Thyroid gland (tissue), 4 donors: ENCODE data around the gene SEMA6A. TPM values are rescaled to one million over a fixed set of nuclear protein-coding genes. Genes with fewer than 3 reads are reported as not detected.
A peak's percentile ranks its signal among the peaks of the same experiment; 100 is the strongest.

Source experiments
- DNase-seq, 2 donors: peaks; one replicate each; pipeline ENCODE4 v3.0.0-alpha.2; 2019
- H3K27ac ChIP-seq, 3 donors: fragments of 200-600 bp; sonication (generic); 1 replicate in 2 of 3; 2 replicates in 1 of 3; pipeline ENCODE4 v1.5.1; 2016 to 2019; ENCODE audit warnings: mild to moderate bottlenecking in 1 of 3, moderate library complexity in 1 of 3
- H3K27me3 ChIP-seq: fragments of 200-600 bp; sonication (generic); one replicate; pipeline ENCODE4 v1.5.1; 2019
- H3K36me3 ChIP-seq, 2 donors: fragments of 200-600 bp; sonication (generic); one replicate each; pipeline ENCODE4 v1.5.1; 2016 to 2019
- H3K4me1 ChIP-seq, 2 donors: fragments of 200-600 bp; sonication (generic); one replicate each; pipeline ENCODE4 v1.5.1; 2017 to 2019
- H3K4me3 ChIP-seq, 3 donors: fragments of 200-600 bp; sonication (generic); replicated peaks in 1 of 3; 1 replicate in 2 of 3; 2 replicates in 1 of 3; pipeline ENCODE4 v1.5.1; 2016; ENCODE audit warnings: mild to moderate bottlenecking in 1 of 3
- H3K9me3 ChIP-seq: fragments of 200-600 bp; sonication (generic); one replicate; pipeline ENCODE4 v1.5.1; 2017
- POLR2A ChIP-seq, 2 donors: fragments of 450-650 bp; IDR thresholded peaks; one replicate each; pipeline ENCODE4 v1.6.1; 2017; ENCODE audit warnings: antibody characterized with exemption in 2 of 2, mild to moderate bottlenecking in 2 of 2, moderate library complexity in 1 of 2
- WGBS, 2 donors: methylation state at CpG; one replicate each; pipeline ENCODE4 v1.1.5; 2017; 5-methylcytosine and 5-hydroxymethylcytosine counted together
- intact Hi-C: fragments of 100-400 bp; cut with DNase I; formaldehyde crosslinking; loops from one replicate; pipeline ENCODE4 v1.15.1; 2023
- total RNA-seq, 4 donors: library from RNA; depleted of rRNA; stranded (reverse); fragments of >200 nt; gene quantifications; one replicate each; pipeline ENCODE4 v1.2.3, GENCODE V29; 2016
- TF ChIP-seq, protein P1 (sequence below), 6 experiments: fragments of 200-600 bp in 3 of 6; fragments of 450-650 bp in 3 of 6; sonication (generic) in 3 of 6; IDR thresholded peaks; one replicate each; pipeline ENCODE4 v1.5.1; 2016 to 2019; ENCODE audit warnings: antibody characterized with exemption in 6 of 6, mild to moderate bottlenecking in 2 of 6, inconsistent platforms in 1 of 6, moderate library complexity in 1 of 6

SEMA6A gene
- total RNA-seq, 4 donors from 2014 or later = 27.6 to 37.9 (median 30.4) TPM

DNA sequence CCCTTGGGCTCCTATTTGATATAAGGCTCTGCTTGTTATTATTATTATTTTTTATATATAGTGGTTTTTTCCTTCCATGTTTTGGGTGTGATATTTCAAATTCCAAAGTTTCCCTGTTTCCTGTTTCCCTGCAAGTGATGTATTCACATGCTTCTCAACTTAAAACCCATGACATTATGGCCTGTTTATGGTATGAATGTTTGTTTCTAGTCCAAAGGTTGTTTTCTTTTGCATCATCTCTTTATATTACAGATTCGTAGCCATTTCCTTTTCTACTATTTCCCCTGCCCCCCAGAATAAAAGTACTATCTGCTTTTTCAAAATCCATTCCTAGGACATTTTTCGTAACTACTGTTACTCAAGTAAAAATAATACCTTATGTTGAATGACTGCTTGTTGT lies 7.5 kb downstream of the SEMA6A start:
- no peaks in the 10 kb centered on the region for H3K27me3 ChIP-seq
- H3K4me1 ChIP-seq = peaks cover 0 to 9% of the 10 kb centered on the region in 2 donors
- 88 to 96% methylated on average over 2 of the region's 2 CpGs for WGBS, 2 donors
- intact Hi-C loops = no loop called here
- no peaks in the 10 kb centered on the region for H3K36me3 ChIP-seq
- no peak for DNase-seq
- no peak overlapping the region for H3K27ac ChIP-seq
- no peaks in the 10 kb centered on the region for H3K9me3 ChIP-seq
- no peak for TF ChIP-seq POLR2A (IDR thresholded peaks at IDR 0.05)
- TF ChIP-seq, protein P1, sequence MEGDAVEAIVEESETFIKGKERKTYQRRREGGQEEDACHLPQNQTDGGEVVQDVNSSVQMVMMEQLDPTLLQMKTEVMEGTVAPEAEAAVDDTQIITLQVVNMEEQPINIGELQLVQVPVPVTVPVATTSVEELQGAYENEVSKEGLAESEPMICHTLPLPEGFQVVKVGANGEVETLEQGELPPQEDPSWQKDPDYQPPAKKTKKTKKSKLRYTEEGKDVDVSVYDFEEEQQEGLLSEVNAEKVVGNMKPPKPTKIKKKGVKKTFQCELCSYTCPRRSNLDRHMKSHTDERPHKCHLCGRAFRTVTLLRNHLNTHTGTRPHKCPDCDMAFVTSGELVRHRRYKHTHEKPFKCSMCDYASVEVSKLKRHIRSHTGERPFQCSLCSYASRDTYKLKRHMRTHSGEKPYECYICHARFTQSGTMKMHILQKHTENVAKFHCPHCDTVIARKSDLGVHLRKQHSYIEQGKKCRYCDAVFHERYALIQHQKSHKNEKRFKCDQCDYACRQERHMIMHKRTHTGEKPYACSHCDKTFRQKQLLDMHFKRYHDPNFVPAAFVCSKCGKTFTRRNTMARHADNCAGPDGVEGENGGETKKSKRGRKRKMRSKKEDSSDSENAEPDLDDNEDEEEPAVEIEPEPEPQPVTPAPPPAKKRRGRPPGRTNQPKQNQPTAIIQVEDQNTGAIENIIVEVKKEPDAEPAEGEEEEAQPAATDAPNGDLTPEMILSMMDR (IDR thresholded peaks at IDR 0.05) = no peak
- no peak overlapping the region for H3K4me3 ChIP-seq

- no peak for DNase-seq
Observed at GRCh38 chr5:116566251-116566650, 8.4 kb downstream of the SEMA6A start.

DNA sequence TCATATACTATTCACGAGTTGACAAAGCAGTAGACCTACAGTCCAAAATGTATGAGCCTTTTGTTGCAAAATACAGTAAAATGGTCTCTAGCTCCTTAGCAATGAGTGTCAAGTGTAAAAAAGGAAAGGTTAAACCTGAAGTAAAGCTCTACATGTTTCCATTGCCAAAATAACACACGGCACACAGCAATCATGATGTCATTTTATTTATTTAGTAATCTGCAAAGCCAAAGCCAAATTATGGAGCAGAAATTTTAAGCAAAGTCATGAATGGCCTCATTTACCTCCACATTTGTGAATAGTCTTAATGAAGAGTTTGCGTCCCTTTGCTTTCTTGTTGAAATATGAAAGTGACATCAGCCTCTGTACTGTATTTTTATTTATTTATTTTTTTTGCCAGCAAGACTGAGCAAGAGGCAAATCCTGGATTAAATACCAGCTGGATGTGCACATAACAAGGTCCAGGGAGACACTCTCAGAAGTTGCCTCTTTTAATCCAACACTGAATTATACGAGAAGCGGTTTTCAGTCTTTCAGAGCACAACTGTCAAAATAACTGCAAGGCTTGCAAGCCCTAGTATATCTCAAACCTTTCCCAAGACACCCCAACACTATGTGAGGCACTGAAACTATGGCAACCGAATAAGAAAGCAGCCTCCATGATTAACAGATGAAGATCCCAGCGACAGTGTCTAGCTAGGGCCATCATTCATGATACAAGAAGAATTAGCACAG lies 9.7 kb downstream of the SEMA6A start:
- intact Hi-C loops = no loop called here
- no peaks in the 10 kb centered on the region for H3K36me3 ChIP-seq
- WGBS, 2 donors = 80 to 83% methylated on average over 7 of the region's 7 CpGs
- peaks cover 0 to 9% of the 10 kb centered on the region in 2 donors for H3K4me1 ChIP-seq
- H3K27me3 ChIP-seq = no peaks in the 10 kb centered on the region
- TF ChIP-seq, protein P1 (IDR thresholded peaks at IDR 0.05) = no peak
- no peak for TF ChIP-seq POLR2A (IDR thresholded peaks at IDR 0.05)
- no peak for DNase-seq
- no peak overlapping the region for H3K4me3 ChIP-seq
- H3K27ac ChIP-seq = no peak overlapping the region
- no peaks in the 10 kb centered on the region for H3K9me3 ChIP-seq

More at GRCh38 chr5:116566251-116566650, 8.4 kb downstream of the SEMA6A start:
- TF ChIP-seq POLR2A (IDR thresholded peaks at IDR 0.05) = no peak
- TF ChIP-seq, protein P1 (IDR thresholded peaks at IDR 0.05) = no peak
- WGBS, 2 donors = 72 to 76% methylated on average over 1 of the region's 1 CpG
- Histone ChIP-seq H3K27ac (no peak overlapping the region), H3K4me3 (no peak overlapping the region), H3K36me3 (no peaks in the 10 kb centered on the region), H3K4me1 (peaks cover 0 to 9% of the 10 kb centered on the region in 2 donors), H3K9me3 (no peaks in the 10 kb centered on the region), H3K27me3 (no peaks in the 10 kb centered on the region)
- intact Hi-C loops = no loop called here

- intact Hi-C loops = no loop called here
- Histone ChIP-seq H3K9me3 (no peaks in the 10 kb centered on the region), H3K36me3 (no peaks in the 10 kb centered on the region), H3K4me1 (peaks cover 0 to 9% of the 10 kb centered on the region in 2 donors), H3K27me3 (no peaks in the 10 kb centered on the region), H3K4me3 (no peak overlapping the region), H3K27ac (peak overlapping the region in 1 of 3 donors; percentile 7)
- TF ChIP-seq, protein P1 (IDR thresholded peaks at IDR 0.05) = no peak
- TF ChIP-seq POLR2A (IDR thresholded peaks at IDR 0.05) = no peak
- 32 to 38% methylated on average over 3 of the region's 3 CpGs for WGBS, 2 donors
- DNase-seq = peak; percentile 37 to 39
Observed at GRCh38 chr5:116564312-116564711, 10.3 kb downstream of the SEMA6A start.

DNA sequence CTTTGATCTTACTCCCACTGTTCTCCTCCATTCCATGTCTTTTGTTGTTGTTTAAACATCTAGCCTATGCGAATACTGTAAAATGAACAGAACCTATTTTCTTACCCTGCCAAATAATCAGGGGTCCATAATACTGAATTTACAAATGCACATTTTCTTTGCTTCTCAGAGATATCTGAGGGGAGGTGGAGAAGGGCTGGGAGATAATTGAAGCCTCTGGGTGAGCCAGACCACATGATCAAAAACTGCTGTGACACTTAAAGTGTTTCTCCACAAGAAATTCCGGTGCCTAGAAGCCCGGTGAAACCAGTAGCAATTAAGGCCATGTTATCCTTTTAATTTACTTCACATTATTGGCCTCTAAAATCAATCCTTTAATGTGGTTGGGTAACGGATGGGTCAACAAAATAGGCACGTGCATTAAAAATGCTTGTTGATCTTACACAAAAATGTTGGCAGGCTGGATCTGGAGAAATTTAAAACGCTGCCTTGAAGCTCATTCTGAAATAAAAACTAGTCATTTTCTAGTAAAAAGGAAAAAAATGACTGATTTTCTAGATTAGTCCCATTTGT lies 10.8 kb downstream of the SEMA6A start:
- no peak overlapping the region for H3K4me3 ChIP-seq
- H3K27me3 ChIP-seq = no peaks in the 10 kb centered on the region
- DNase-seq = no peak
- intact Hi-C loops = no loop called here
- TF ChIP-seq, protein P1 (IDR thresholded peaks at IDR 0.05) = no peak
- no peak for TF ChIP-seq POLR2A (IDR thresholded peaks at IDR 0.05)
- H3K36me3 ChIP-seq = no peaks in the 10 kb centered on the region
- peaks cover 0 to 9% of the 10 kb centered on the region in 2 donors for H3K4me1 ChIP-seq
- H3K27ac ChIP-seq = peak overlapping the region in 1 of 3 donors; percentile 7
- no peaks in the 10 kb centered on the region for H3K9me3 ChIP-seq
- 42 to 51% methylated on average over 6 of the region's 6 CpGs for WGBS, 2 donors
